C4-2B (cell line): ENCODE results near the gene PTRH2.

Experiments used
- ZFX ChIP-seq: fragments of 450-650 bp; IDR thresholded peaks from 2 replicates; pipeline ENCODE4 v1.6.1; 2017
- TF ChIP-seq, protein P1 (sequence below): fragments of 450-650 bp; conservative IDR thresholded peaks from 2 replicates; pipeline ENCODE4 v1.5.1; 2017; ENCODE audit warnings: mild to moderate bottlenecking

DNA sequence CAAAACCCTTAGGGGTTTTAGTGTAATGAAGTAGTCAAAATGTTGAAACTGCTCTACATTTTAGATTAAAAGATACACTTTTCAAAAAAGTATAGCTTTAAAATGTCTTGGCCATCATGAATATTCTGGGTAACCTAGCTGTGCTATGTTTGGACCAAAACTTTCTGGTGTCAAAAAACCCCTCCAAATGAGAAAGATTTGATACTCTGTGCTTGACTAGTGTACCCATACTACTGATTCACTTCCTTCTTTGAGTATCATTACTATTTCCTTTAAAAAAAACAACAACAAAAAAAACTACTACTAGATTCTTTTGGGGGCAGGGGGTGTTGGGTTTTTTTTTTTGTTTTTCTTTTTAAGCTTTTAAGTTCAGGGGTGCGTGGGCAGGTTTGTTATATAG, 37.3 kb downstream of the PTRH2 start:
- TF ChIP-seq, protein P1, sequence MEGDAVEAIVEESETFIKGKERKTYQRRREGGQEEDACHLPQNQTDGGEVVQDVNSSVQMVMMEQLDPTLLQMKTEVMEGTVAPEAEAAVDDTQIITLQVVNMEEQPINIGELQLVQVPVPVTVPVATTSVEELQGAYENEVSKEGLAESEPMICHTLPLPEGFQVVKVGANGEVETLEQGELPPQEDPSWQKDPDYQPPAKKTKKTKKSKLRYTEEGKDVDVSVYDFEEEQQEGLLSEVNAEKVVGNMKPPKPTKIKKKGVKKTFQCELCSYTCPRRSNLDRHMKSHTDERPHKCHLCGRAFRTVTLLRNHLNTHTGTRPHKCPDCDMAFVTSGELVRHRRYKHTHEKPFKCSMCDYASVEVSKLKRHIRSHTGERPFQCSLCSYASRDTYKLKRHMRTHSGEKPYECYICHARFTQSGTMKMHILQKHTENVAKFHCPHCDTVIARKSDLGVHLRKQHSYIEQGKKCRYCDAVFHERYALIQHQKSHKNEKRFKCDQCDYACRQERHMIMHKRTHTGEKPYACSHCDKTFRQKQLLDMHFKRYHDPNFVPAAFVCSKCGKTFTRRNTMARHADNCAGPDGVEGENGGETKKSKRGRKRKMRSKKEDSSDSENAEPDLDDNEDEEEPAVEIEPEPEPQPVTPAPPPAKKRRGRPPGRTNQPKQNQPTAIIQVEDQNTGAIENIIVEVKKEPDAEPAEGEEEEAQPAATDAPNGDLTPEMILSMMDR: no peak
- TF ChIP-seq ZFX: no peak
